ENCODE results near the gene DUSP10.

DNA sequence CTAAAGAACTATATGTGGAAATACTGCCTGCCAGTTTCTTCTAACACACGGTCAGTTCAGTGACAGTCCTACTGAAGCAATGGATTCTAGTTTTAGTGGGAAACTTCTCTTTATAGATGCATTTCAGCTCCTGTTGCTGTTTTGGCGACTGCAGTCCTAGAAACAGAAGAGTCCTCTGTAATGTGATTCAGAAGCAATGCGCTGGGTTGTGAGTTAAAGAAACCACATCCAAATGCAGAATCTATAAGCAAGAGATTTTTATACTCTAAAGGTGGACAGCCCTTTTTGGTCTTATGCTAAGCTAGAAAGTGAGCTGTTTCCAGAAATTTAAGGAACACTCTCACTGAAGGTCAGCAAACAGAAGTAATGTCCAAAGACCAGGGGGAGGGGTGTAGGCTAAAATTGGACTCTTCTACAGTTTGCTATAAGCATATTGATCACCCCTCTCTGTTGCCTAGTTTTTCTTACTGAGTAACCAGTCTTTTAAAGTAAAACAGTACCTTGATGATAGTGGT lies 30.8 kb downstream of the DUSP10 start:
- TF ChIP-seq, protein P1, sequence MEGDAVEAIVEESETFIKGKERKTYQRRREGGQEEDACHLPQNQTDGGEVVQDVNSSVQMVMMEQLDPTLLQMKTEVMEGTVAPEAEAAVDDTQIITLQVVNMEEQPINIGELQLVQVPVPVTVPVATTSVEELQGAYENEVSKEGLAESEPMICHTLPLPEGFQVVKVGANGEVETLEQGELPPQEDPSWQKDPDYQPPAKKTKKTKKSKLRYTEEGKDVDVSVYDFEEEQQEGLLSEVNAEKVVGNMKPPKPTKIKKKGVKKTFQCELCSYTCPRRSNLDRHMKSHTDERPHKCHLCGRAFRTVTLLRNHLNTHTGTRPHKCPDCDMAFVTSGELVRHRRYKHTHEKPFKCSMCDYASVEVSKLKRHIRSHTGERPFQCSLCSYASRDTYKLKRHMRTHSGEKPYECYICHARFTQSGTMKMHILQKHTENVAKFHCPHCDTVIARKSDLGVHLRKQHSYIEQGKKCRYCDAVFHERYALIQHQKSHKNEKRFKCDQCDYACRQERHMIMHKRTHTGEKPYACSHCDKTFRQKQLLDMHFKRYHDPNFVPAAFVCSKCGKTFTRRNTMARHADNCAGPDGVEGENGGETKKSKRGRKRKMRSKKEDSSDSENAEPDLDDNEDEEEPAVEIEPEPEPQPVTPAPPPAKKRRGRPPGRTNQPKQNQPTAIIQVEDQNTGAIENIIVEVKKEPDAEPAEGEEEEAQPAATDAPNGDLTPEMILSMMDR (IDR thresholded peaks at IDR 0.05) = no peak
- TF ChIP-seq POLR2A (IDR thresholded peaks at IDR 0.05) = no peak

Data from vagina (tissue), 2 donors.